Left ventricle myocardium inferior (tissue), 1 donor: ENCODE results near the gene ASPG. TPM values are rescaled to one million over a fixed set of nuclear protein-coding genes. Genes with fewer than 3 reads are reported as not detected.

ENCODE experiments used
- DNase-seq: peaks from one replicate; pipeline ENCODE4 v3.0.0-alpha.2; 2020
- H3K27ac ChIP-seq: fragments of 200-600 bp; replicated peaks from 2 replicates; pipeline ENCODE4 v1.8.0; 2021
- H3K27me3 ChIP-seq: fragments of 200-600 bp; 2 replicates; pipeline ENCODE4 v1.8.0; 2021; ENCODE audit warnings: low read depth
- H3K36me3 ChIP-seq: fragments of 200-600 bp; 2 replicates; pipeline ENCODE4 v1.8.0; 2021
- H3K4me1 ChIP-seq: fragments of 200-600 bp; 2 replicates; pipeline ENCODE4 v1.8.0; 2021
- H3K4me3 ChIP-seq: fragments of 200-600 bp; 2 replicates; pipeline ENCODE4 v1.8.0; 2021; ENCODE audit warnings: mild to moderate bottlenecking, moderate library complexity
- H3K9me3 ChIP-seq: fragments of 200-600 bp; replicated peaks from 2 replicates; pipeline ENCODE4 v1.8.0; 2021
- intact Hi-C: fragments of 100-400 bp; cut with micrococcal nuclease; formaldehyde crosslinking; loops from one replicate; pipeline ENCODE4 v1.11.0; 2022
- total RNA-seq: library from RNA; stranded (reverse); fragmentation: NEBNext Ultra II Directional; extraction: Animal tissue kit (Norgen Biotek cat#: 25700); gene quantifications from one replicate; pipeline ENCODE4 v1.2.1, GENCODE V29; 2021
- TF ChIP-seq, protein P1 (sequence below): fragments of 200-600 bp; IDR thresholded peaks from 2 replicates; pipeline ENCODE4 v1.8.0; 2021; ENCODE audit warnings: antibody characterized with exemption, mild to moderate bottlenecking, borderline replicate concordance
- donor health status: DM: no; HTN: yes; CAD: no; lungs with severe emphysema.

ASPG gene
- total RNA-seq, 1 donor from 2014 or later, result 27.1 TPM

DNA sequence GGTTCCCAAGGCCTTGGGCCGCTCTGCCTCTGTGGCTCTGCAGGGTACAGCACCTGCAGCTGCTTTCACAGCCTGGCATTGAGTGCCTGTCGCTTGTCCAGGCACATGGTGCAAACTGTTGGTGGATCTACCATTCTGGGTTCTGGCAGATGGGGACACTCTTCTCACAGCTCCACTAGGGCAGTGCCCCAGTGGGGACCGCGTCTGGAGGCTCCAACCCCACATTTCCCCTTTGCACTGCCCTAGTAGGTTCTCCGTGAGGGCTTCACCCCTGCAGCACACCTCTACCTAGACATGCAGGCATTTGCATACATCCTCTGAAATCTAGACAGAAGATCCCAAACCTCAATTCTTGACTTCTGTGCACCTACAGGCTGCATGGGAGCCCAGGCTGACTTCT lies 19.2 kb upstream of the ASPG start:
- intact Hi-C loops, result no loop called here
- no peak overlapping the region for H3K4me3 ChIP-seq
- H3K27me3 ChIP-seq, result peaks cover 67% of the 10 kb centered on the region
- H3K4me1 ChIP-seq, result no peaks in the 10 kb centered on the region
- no peak for DNase-seq
- no peak overlapping the region for H3K27ac ChIP-seq
- peaks cover 9% of the 10 kb centered on the region for H3K9me3 ChIP-seq
- H3K36me3 ChIP-seq, result no peaks in the 10 kb centered on the region
- TF ChIP-seq, protein P1, sequence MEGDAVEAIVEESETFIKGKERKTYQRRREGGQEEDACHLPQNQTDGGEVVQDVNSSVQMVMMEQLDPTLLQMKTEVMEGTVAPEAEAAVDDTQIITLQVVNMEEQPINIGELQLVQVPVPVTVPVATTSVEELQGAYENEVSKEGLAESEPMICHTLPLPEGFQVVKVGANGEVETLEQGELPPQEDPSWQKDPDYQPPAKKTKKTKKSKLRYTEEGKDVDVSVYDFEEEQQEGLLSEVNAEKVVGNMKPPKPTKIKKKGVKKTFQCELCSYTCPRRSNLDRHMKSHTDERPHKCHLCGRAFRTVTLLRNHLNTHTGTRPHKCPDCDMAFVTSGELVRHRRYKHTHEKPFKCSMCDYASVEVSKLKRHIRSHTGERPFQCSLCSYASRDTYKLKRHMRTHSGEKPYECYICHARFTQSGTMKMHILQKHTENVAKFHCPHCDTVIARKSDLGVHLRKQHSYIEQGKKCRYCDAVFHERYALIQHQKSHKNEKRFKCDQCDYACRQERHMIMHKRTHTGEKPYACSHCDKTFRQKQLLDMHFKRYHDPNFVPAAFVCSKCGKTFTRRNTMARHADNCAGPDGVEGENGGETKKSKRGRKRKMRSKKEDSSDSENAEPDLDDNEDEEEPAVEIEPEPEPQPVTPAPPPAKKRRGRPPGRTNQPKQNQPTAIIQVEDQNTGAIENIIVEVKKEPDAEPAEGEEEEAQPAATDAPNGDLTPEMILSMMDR, result no peak

DNA sequence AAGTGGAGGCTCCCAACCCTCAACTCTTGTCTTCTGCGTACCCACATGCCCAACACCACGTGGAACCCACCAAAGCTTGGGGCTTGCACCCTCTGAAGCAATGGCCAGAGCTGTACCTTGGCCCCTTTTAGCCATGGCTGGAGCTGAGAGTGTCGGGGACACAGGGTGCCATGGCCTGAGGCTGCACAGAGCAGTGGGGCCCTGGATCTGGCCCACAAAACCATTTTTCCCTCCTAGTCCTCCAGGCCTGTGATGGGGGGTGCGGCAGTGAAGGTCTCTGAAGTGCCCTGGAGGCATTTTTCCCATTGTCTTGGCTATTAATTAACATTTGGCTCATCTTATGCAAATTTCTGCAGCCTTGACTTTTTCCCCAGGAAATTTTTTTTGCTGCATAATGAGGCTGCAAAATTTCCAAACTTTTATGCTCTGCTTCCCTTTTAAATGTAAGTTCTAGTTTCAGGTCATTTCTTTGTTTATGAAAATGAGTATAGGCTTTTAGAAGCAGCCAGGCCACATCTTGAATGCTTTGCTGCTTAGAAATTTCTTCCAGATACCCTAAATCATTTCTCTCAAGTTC lies 18.7 kb upstream of the ASPG start:
- Histone ChIP-seq H3K27me3 (peaks cover 70% of the 10 kb centered on the region), H3K4me1 (no peaks in the 10 kb centered on the region), H3K4me3 (no peak overlapping the region), H3K36me3 (no peaks in the 10 kb centered on the region), H3K9me3 (peaks cover 9% of the 10 kb centered on the region), H3K27ac (no peak overlapping the region)
- TF ChIP-seq, protein P1, result no peak
- DNase-seq, result no peak
- intact Hi-C loops, result no loop called here

DNA sequence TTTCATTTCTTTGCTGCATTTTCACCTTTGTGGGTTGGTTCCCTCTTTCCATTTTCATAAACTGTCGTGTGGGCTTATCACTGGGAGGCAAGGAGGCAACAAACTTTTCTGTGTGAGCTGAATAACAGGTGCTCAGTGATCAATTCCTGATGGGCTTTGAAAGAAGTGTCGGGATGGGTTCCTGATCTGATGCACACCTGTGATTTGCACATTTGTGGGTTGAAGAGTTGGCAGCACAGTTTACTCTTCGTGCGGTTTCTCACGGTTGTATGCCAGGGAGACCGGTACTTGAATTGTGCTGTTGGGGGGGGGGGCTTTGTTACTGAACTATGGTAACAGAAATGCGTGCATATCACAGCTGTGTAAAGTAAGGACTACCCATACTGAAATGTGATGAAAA lies 16.0 kb upstream of the ASPG start:
- Histone ChIP-seq H3K9me3 (peaks cover 20% of the 10 kb centered on the region), H3K27me3 (peaks cover 73% of the 10 kb centered on the region), H3K4me3 (no peak overlapping the region), H3K36me3 (no peaks in the 10 kb centered on the region), H3K4me1 (no peaks in the 10 kb centered on the region), H3K27ac (no peak overlapping the region)
- intact Hi-C loops, result no loop called here
- TF ChIP-seq, protein P1, result no peak
- no peak for DNase-seq

DNA sequence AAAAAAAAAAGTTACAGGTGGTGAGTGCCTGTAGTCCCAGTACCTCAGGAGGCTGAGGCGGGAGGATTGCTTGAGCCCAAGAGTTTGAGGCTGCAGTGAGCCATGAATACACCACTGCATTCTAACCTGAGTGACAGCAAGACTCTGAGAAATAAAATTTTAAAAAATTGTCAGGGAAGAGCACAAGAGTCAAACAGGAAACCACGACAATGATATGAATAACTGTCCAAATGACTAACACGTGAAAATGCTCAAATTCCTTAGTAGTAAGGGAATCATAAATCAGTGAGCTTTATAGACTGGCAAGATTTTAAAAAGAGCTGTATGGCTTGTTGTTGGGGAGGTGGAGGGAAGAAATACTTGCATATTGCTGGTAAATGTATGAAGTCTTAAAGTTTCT lies 12.9 kb upstream of the ASPG start:
- no peaks in the 10 kb centered on the region for H3K4me1 ChIP-seq
- H3K36me3 ChIP-seq, result no peaks in the 10 kb centered on the region
- no peak overlapping the region for H3K27ac ChIP-seq
- H3K9me3 ChIP-seq, result peaks cover 11% of the 10 kb centered on the region
- no peak overlapping the region for H3K4me3 ChIP-seq
- TF ChIP-seq, protein P1, result no peak
- DNase-seq, result no peak
- peaks cover 56% of the 10 kb centered on the region for H3K27me3 ChIP-seq
- intact Hi-C loops, result no loop called here

DNA sequence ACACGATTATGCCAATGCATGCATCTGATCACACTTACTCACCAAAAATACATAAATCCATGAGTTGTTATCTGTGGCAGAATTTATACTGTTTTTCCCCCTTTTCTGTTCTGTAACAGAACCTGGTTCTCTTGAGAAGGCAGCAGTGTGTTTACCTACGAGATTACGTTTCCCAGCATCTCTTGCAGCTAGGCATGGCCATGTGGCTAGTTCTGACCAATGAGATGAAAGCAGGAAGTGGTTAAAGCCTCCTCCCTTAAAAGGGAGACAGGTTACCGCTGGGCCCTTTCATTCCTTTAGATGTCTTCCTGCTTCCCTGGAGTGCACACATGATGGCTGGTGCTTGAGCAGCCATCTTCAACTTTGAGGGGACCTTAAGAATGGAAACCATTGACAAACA lies 11.7 kb upstream of the ASPG start:
- TF ChIP-seq, protein P1, result no peak
- Histone ChIP-seq H3K4me1 (no peaks in the 10 kb centered on the region), H3K4me3 (no peak overlapping the region), H3K27me3 (peaks cover 50% of the 10 kb centered on the region), H3K9me3 (peaks cover 11% of the 10 kb centered on the region), H3K27ac (no peak overlapping the region), H3K36me3 (no peaks in the 10 kb centered on the region)
- DNase-seq, result no peak
- intact Hi-C loops, result no loop called here
